Measurements from ENCODE around the gene SGCA. TPM values are rescaled to one million over a fixed set of nuclear protein-coding genes. Genes with fewer than 3 reads are reported as not detected.

The SGCA gene
- total and polyA plus RNA-seq, 9 of the 15 experiments (the other 6 are each of a cell fraction or from before 2014, with no cell fraction given): not detected

DNA sequence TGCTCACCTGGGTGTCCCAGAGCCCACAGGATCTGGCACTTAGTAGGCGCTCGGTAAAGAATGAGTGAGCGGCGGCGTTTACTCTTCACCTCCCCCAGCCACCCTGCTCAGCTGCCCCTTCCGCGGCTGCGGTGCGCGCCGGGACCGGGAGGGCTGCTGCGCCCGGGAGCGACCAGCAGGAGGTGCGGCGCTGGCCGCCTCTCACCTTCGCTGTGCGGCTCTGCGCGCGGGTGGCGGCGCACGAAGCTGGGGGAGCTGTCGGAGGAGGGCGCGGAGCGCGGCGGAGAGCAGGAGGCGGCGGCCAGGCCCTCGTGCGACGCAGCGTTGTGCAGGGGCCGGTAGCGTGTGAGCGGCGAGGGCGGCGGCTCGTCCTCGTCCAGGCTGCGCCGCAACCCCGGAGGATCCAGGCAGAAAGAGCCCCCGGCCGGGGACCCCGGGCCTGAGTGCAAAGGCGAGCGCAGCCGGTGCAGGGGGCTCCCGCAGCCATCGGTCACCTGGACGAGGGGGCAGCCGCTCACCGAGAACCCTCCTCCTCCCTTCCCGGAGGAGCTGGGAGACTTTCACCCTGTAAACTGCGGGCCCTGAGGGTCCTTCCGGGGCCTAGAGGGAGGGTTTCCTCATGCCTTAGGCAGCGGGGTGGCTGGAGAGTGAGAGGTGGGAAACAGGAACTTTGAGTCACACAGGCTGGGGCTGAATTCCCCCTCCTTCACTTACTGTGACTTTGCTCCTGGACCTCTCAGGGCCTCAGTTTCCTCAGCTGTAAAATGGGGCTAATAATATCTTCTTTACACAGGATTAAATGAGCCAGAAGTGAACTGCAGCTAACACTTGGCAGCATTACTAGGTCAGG is 48.4 kb upstream of the SGCA start (continued):
- TF ChIP-seq PKNOX1 (IDR thresholded peaks at IDR 0.05): no peak
- peak; percentile 88 for TF ChIP-seq ZKSCAN1 (IDR thresholded peaks at IDR 0.05; ENCODE audit: low read depth, low read length)
- TF ChIP-seq SAFB (IDR thresholded peaks at IDR 0.05; ENCODE audit: borderline replicate concordance, low read depth, low read length): 0 out of 2 replicates have a peak, but pooled peaks have one; percentile 30
- no peak for TF ChIP-seq ZNF280A (IDR thresholded peaks at IDR 0.05; ENCODE audit: low read depth, partially characterized antibody)
- TF ChIP-seq ZNF77 (CRISPR knock-in tag; IDR thresholded peaks at IDR 0.05): no peak
- TF ChIP-seq, protein P1, sequence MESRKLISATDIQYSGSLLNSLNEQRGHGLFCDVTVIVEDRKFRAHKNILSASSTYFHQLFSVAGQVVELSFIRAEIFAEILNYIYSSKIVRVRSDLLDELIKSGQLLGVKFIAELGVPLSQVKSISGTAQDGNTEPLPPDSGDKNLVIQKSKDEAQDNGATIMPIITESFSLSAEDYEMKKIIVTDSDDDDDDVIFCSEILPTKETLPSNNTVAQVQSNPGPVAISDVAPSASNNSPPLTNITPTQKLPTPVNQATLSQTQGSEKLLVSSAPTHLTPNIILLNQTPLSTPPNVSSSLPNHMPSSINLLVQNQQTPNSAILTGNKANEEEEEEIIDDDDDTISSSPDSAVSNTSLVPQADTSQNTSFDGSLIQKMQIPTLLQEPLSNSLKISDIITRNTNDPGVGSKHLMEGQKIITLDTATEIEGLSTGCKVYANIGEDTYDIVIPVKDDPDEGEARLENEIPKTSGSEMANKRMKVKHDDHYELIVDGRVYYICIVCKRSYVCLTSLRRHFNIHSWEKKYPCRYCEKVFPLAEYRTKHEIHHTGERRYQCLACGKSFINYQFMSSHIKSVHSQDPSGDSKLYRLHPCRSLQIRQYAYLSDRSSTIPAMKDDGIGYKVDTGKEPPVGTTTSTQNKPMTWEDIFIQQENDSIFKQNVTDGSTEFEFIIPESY (CRISPR knock-in tag; IDR thresholded peaks at IDR 0.05): peak; percentile 93
- no peak for TF ChIP-seq ZNF165 (CRISPR knock-in tag; IDR thresholded peaks at IDR 0.05; ENCODE audit: borderline replicate concordance)
- no peak for TF ChIP-seq POLR2B (IDR thresholded peaks at IDR 0.05; ENCODE audit: low read depth, partially characterized antibody)
- TF ChIP-seq ZNF311 (CRISPR knock-in tag; IDR thresholded peaks at IDR 0.05): no peak
- TF ChIP-seq CBFA2T3 (IDR thresholded peaks at IDR 0.05): no peak
- TF ChIP-seq RBM34 (IDR thresholded peaks at IDR 0.05; ENCODE audit: borderline replicate concordance, insufficient read depth, low read length): no peak
- TF ChIP-seq KDM4B (IDR thresholded peaks at IDR 0.05; ENCODE audit: borderline replicate concordance in 2 of 2, low read depth in 1 of 2): no peak
- TF ChIP-seq ZNF431 (CRISPR knock-in tag; IDR thresholded peaks at IDR 0.05): no peak
- TF ChIP-seq, protein P2, sequence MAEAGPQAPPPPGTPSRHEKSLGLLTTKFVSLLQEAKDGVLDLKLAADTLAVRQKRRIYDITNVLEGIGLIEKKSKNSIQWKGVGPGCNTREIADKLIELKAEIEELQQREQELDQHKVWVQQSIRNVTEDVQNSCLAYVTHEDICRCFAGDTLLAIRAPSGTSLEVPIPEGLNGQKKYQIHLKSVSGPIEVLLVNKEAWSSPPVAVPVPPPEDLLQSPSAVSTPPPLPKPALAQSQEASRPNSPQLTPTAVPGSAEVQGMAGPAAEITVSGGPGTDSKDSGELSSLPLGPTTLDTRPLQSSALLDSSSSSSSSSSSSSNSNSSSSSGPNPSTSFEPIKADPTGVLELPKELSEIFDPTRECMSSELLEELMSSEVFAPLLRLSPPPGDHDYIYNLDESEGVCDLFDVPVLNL (CRISPR knock-in tag; IDR thresholded peaks at IDR 0.05; ENCODE audit: low read depth): no peak
- TF ChIP-seq ZNF696 (CRISPR knock-in tag; conservative IDR thresholded peaks at IDR 0.05): no peak
- TF ChIP-seq CGGBP1 (CRISPR knock-in tag; IDR thresholded peaks at IDR 0.05): no peak
- TF ChIP-seq CTBP1 (IDR thresholded peaks at IDR 0.05; ENCODE audit: borderline replicate concordance): peak; percentile 94
- no peak for TF ChIP-seq PHB2 (IDR thresholded peaks at IDR 0.05; ENCODE audit: low read depth)
- no peak for TF ChIP-seq KLF6 (CRISPR knock-in tag; IDR thresholded peaks at IDR 0.05; ENCODE audit: borderline replicate concordance)
